Hepatocyte (in vitro differentiated cells): ENCODE measurements around the gene ESRRG.

ENCODE experiments used
- CTCF ChIP-seq: fragments of 200-600 bp; sonication (generic); IDR thresholded peaks from 2 replicates; pipeline ENCODE4 v1.5.1; 2016; ENCODE audit warnings: antibody characterized with exemption, mild to moderate bottlenecking; ENCODE audit not compliant: poor library complexity
- EZH2 ChIP-seq: fragments of 200-600 bp; sonication (generic); IDR thresholded peaks from 2 replicates; pipeline ENCODE4 v1.6.1; 2016; ENCODE audit warnings: antibody characterized with exemption, mild to moderate bottlenecking, borderline replicate concordance

- TF ChIP-seq CTCF (no peak), EZH2 (no peak)
Measured at GRCh38 chr1:216476341-216476740, 246.9 kb downstream of the ESRRG start.
